SU-DHL-6 (cell line): ENCODE results near the gene CACNB1.

Experiments
- H2AFZ ChIP-seq: fragments of 200-600 bp; sonication (generic); 2 replicates; pipeline ENCODE4 v1.6.1; 2014; ENCODE audit warnings: low read depth, mild to moderate bottlenecking, moderate library complexity, mixed read lengths, antibody characterized with exemption, low read length; ENCODE audit not compliant: severe bottlenecking
- H3F3A ChIP-seq: fragments of 200-600 bp; shearing (Covaris generic); 2 replicates; pipeline ENCODE4 v1.6.0; 2016; ENCODE audit warnings: antibody characterized with exemption, mild to moderate bottlenecking; ENCODE audit not compliant: insufficient read depth
- H3K27ac ChIP-seq: fragments of 200-600 bp; sonication (generic); 2 replicates; pipeline ENCODE4 v1.5.1; 2016; ENCODE audit warnings: low read depth, mild to moderate bottlenecking, low read length, moderate library complexity, mixed read lengths
- H3K27me3 ChIP-seq: fragments of 200-600 bp; sonication (generic), shearing (Covaris generic); 2 replicates; pipeline ENCODE4 v1.6.0; 2014; ENCODE audit warnings: mild to moderate bottlenecking, low read length
- H3K36me3 ChIP-seq: fragments of 200-600 bp; sonication (generic); 2 replicates; pipeline ENCODE4 v1.6.1; 2014; ENCODE audit warnings: mild to moderate bottlenecking, low read length, mixed read lengths
- H3K4me2 ChIP-seq: fragments of 300-600, 200-600 bp; shearing (Covaris generic), sonication (generic); 2 replicates; pipeline ENCODE4 v1.6.0; 2014; ENCODE audit warnings: low read length, low read depth, mild to moderate bottlenecking; ENCODE audit not compliant: poor library complexity, severe bottlenecking
- H3K4me3 ChIP-seq: fragments of 200-600 bp; sonication (generic); 2 replicates; pipeline ENCODE4 v1.5.1; 2014; ENCODE audit warnings: antibody characterized with exemption, low read length, mild to moderate bottlenecking, mixed read lengths; ENCODE audit not compliant: insufficient read depth, poor library complexity, severe bottlenecking
- H3K79me2 ChIP-seq: fragments of 200-600 bp; sonication (generic); 2 replicates; pipeline ENCODE4 v1.6.1; 2014; ENCODE audit warnings: mild to moderate bottlenecking, low read length, moderate library complexity; ENCODE audit not compliant: insufficient read depth
- H3K9ac ChIP-seq: fragments of 200-600 bp; sonication (generic); 2 replicates; pipeline ENCODE4 v1.7.0; 2014; ENCODE audit warnings: mild to moderate bottlenecking, low read length
- H3K9me2 ChIP-seq: fragments of 200-600 bp; sonication (generic); replicated peaks from 2 replicates; pipeline ENCODE4 v1.6.1; 2014; ENCODE audit warnings: low read length; ENCODE audit not compliant: insufficient read depth
- H3K9me3 ChIP-seq: fragments of 200-600 bp; sonication (generic); 2 replicates; pipeline ENCODE4 v1.6.1; 2014; ENCODE audit warnings: low read length, mixed read lengths; ENCODE audit not compliant: insufficient read depth
- H4K20me1 ChIP-seq: fragments of 200-600 bp; sonication (generic); 2 replicates; pipeline ENCODE4 v1.6.1; 2014; ENCODE audit warnings: low read depth, mild to moderate bottlenecking, antibody characterized with exemption, low read length, moderate library complexity, mixed read lengths
- EZH2phosphoT487 ChIP-seq: fragments of 200-600 bp; sonication (generic), shearing (Covaris generic); conservative IDR thresholded peaks from 2 replicates; pipeline ENCODE4 v1.6.1; 2018; ENCODE audit warnings: mild to moderate bottlenecking, antibody characterized with exemption, low read length, moderate library complexity, mixed read lengths
- TF ChIP-seq, protein P1 (sequence below): fragments of 200-600 bp; sonication (generic); IDR thresholded peaks from one replicate; pipeline ENCODE4 v1.5.1; 2017; ENCODE audit warnings: antibody characterized with exemption, mild to moderate bottlenecking, low read length, moderate library complexity; ENCODE audit not compliant: insufficient read depth, poor library complexity, severe bottlenecking

CACNB1 gene

DNA sequence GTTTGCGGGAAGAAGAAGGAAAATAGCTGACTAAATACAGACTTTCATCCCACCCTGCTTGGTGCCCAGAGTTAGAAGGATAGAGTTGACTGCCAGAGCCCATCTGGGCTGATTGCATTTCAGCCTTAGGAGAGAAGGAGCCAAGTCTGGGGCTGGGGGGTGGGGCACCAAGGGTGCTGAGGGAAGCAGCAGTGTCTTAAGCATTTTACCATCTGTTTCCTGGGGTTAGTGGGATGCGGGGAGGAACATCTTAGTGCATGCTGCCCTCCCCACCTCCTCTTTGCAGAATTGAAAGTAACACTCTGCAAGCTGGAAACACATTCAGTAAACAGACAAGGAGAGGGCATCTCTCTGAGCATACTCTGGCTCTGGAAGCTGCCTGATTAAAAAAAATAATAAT, 30.0 kb downstream of the CACNB1 start:
- Histone ChIP-seq H3K9me2 (no peaks in the 10 kb centered on the region), H4K20me1 (no peaks in the 10 kb centered on the region), H3K36me3 (no peaks in the 10 kb centered on the region), H3F3A (no peaks in the 10 kb centered on the region), H3K27ac (no peak overlapping the region), H3K79me2 (no peaks in the 10 kb centered on the region), H3K9me3 (no peaks in the 10 kb centered on the region), H3K4me3 (no peak overlapping the region), H2AFZ (no peak overlapping the region), H3K27me3 (no peaks in the 10 kb centered on the region), H3K4me2 (no peak overlapping the region), H3K9ac (no peak overlapping the region)
- TF ChIP-seq, protein P1, sequence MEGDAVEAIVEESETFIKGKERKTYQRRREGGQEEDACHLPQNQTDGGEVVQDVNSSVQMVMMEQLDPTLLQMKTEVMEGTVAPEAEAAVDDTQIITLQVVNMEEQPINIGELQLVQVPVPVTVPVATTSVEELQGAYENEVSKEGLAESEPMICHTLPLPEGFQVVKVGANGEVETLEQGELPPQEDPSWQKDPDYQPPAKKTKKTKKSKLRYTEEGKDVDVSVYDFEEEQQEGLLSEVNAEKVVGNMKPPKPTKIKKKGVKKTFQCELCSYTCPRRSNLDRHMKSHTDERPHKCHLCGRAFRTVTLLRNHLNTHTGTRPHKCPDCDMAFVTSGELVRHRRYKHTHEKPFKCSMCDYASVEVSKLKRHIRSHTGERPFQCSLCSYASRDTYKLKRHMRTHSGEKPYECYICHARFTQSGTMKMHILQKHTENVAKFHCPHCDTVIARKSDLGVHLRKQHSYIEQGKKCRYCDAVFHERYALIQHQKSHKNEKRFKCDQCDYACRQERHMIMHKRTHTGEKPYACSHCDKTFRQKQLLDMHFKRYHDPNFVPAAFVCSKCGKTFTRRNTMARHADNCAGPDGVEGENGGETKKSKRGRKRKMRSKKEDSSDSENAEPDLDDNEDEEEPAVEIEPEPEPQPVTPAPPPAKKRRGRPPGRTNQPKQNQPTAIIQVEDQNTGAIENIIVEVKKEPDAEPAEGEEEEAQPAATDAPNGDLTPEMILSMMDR, result no peak
- TF ChIP-seq EZH2phosphoT487, result no peak

- H3K4me2 ChIP-seq, result no peak overlapping the region
- no peaks in the 10 kb centered on the region for H3K9me3 ChIP-seq
- no peaks in the 10 kb centered on the region for H3F3A ChIP-seq
- no peaks in the 10 kb centered on the region for H3K79me2 ChIP-seq
- no peak overlapping the region for H3K4me3 ChIP-seq
- H2AFZ ChIP-seq, result no peak overlapping the region
- no peak overlapping the region for H3K27ac ChIP-seq
- no peaks in the 10 kb centered on the region for H4K20me1 ChIP-seq
- no peaks in the 10 kb centered on the region for H3K9me2 ChIP-seq
- no peaks in the 10 kb centered on the region for H3K27me3 ChIP-seq
- no peak overlapping the region for H3K9ac ChIP-seq
- H3K36me3 ChIP-seq, result no peaks in the 10 kb centered on the region
- TF ChIP-seq EZH2phosphoT487, result no peak
- TF ChIP-seq, protein P1, result no peak
Measured at GRCh38 chr17:39166437-39167335, 30.8 kb downstream of the CACNB1 start.

DNA sequence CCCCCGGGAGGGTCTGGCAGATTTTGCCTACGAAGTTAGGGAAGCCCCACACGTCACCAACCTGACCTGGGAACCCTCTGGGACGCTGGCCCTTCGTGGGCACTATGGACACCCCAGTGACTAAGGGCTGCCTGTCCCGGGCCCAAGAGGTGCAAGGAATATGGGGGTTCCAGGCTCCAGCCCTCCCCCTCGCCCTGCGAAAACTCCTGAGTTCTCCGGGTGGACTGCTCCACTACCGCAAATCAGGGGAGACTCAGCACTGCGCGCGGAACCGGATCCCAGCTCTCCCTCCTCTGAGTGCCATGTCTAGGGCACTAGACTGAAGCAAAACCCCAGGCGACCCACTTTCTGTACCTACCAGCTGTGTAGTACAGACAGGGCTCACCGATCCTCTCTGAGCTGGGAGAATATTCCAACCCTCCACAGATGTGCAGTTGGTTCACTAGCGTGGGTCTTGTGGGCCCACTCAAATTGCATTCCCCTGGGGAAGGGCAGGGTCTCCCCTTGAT, 31.6 kb downstream of the CACNB1 start, which contains the start of gene ARL5C:
ARL5C (minus strand) TSS at position 321 of the 509 bp plus-strand sequence. CDS start 401 bp downstream, outside the sequence.
- H3K9ac ChIP-seq, result no peak within 1 kb of the TSS
- no peak within 1 kb of the TSS for H3K4me2 ChIP-seq
- no peaks in the 10 kb centered on the region for H3K9me3 ChIP-seq
- H4K20me1 ChIP-seq, result no peaks in the 10 kb centered on the region
- H3K9me2 ChIP-seq, result no peaks in the 10 kb centered on the region
- H2AFZ ChIP-seq, result no peak within 1 kb of the TSS
- H3K27ac ChIP-seq, result no peak within 1 kb of the TSS
- no peaks in the 10 kb centered on the region for H3K27me3 ChIP-seq
- H3K4me3 ChIP-seq, result no peak within 1 kb of the TSS
- no peaks in the 10 kb centered on the region for H3K36me3 ChIP-seq
- no peak for TF ChIP-seq EZH2phosphoT487
- TF ChIP-seq, protein P1, result no peak
- H3F3A ChIP-seq, result no peaks in the 10 kb centered on the region
- H3K79me2 ChIP-seq, result no peaks in the 10 kb centered on the region
